GM23338 (cell line): ENCODE measurements around the gene DIRAS2. TPM values are rescaled to one million over a fixed set of nuclear protein-coding genes. Genes with fewer than 3 reads are reported as not detected.

Experiments used
- ATAC-seq: fragments of 200-7000 bp; cut with Tn5 transposase; 3 replicates; pipeline ENCODE4 v1.9.1; 2020
- DNase-seq: peaks from one replicate; pipeline ENCODE4 v3.0.0-alpha.2; 2015; ENCODE audit warnings: low spot score
- H2AFZ ChIP-seq: fragments of 200-600 bp; sonication (generic); 2 replicates; pipeline ENCODE4 v1.8.0; 2016; ENCODE audit warnings: antibody characterized with exemption, mild to moderate bottlenecking, moderate library complexity
- H3F3A ChIP-seq: fragments of 200-600 bp; sonication (generic); replicated peaks from 2 replicates; pipeline ENCODE4 v1.8.0; 2017; ENCODE audit warnings: antibody characterized with exemption, mixed run types, low read depth
- H3K27ac ChIP-seq: fragments of 200-600 bp; sonication (generic); 2 replicates; pipeline ENCODE4 v1.6.1; 2016; ENCODE audit warnings: low read depth
- H3K27me3 ChIP-seq: fragments of 200-600 bp; sonication (generic); 2 replicates; pipeline ENCODE4 v1.8.0; 2016; ENCODE audit warnings: mild to moderate bottlenecking, mixed run types, moderate library complexity; ENCODE audit not compliant: insufficient read depth
- H3K36me3 ChIP-seq: fragments of 200-600 bp; sonication (generic); 2 replicates; pipeline ENCODE4 v1.8.0; 2016; ENCODE audit warnings: mild to moderate bottlenecking; ENCODE audit not compliant: insufficient read depth
- H3K4me1 ChIP-seq: fragments of 200-600 bp; sonication (generic); 2 replicates; pipeline ENCODE4 v1.8.0; 2016; ENCODE audit warnings: mild to moderate bottlenecking, moderate library complexity; ENCODE audit not compliant: insufficient read depth
- H3K4me2 ChIP-seq: fragments of 200-600 bp; sonication (generic); 2 replicates; pipeline ENCODE4 v1.7.1; 2017; ENCODE audit warnings: mixed run types
- H3K4me3 ChIP-seq: fragments of 200-600 bp; sonication (generic); 2 replicates; pipeline ENCODE4 v1.6.1; 2016; ENCODE audit warnings: mixed run types
- H3K79me2 ChIP-seq: fragments of 200-600 bp; sonication (generic); replicated peaks from 2 replicates; pipeline ENCODE4 v1.8.0; 2017; ENCODE audit warnings: mild to moderate bottlenecking; ENCODE audit not compliant: insufficient read depth
- H3K9me2 ChIP-seq: fragments of 200-600 bp; sonication (generic); 2 replicates; pipeline ENCODE4 v1.8.0; 2017; ENCODE audit not compliant: insufficient read depth
- H4K20me1 ChIP-seq: fragments of 200-600 bp; sonication (generic); replicated peaks from 2 replicates; pipeline ENCODE4 v1.8.0; 2017; ENCODE audit warnings: mild to moderate bottlenecking; ENCODE audit not compliant: insufficient read depth
- H3K27ac Mint-ChIP-seq: 2 replicates; pipeline ENCODE4 v1.8.0; 2020; ENCODE audit warnings: inconsistent platforms, mild to moderate bottlenecking, moderate library complexity, mixed read lengths
- H3K27me3 Mint-ChIP-seq: 3 replicates; pipeline ENCODE4 v1.8.0; 2022; ENCODE audit warnings: low read depth, mild to moderate bottlenecking, moderate library complexity, mixed read lengths, inconsistent platforms; ENCODE audit not compliant: insufficient read depth, poor library complexity
- H3K36me3 Mint-ChIP-seq: 3 replicates; pipeline ENCODE4 v1.8.0; 2021; ENCODE audit warnings: low read depth, mild to moderate bottlenecking, inconsistent platforms, moderate library complexity, mixed read lengths
- H3K4me1 Mint-ChIP-seq: 3 replicates; pipeline ENCODE4 v1.8.0; 2020; ENCODE audit warnings: mild to moderate bottlenecking, inconsistent platforms, mixed read lengths
- H3K4me3 Mint-ChIP-seq: 3 replicates; pipeline ENCODE4 v1.8.0; 2021; ENCODE audit warnings: moderate library complexity, mild to moderate bottlenecking, inconsistent platforms, mixed read lengths
- H3K9me3 Mint-ChIP-seq: 3 replicates; pipeline ENCODE4 v1.8.0; 2020; ENCODE audit warnings: moderate library complexity, mild to moderate bottlenecking, inconsistent platforms, mixed read lengths
- ETS1 ChIP-seq: IDR thresholded peaks from 2 replicates; pipeline ENCODE4 v1.6.1; 2016; ENCODE audit warnings: antibody characterized with exemption
- EZH2 ChIP-seq: fragments of 200-600 bp; sonication (generic); IDR thresholded peaks from one replicate; pipeline ENCODE4 v1.8.0; 2017; ENCODE audit warnings: antibody characterized with exemption, mild to moderate bottlenecking, low read depth; ENCODE audit not compliant: unreplicated experiment
- EZH2phosphoT487 ChIP-seq: fragments of 200-600 bp; sonication (generic); IDR thresholded peaks from one replicate; pipeline ENCODE4 v1.8.1; 2018; ENCODE audit warnings: antibody characterized with exemption; ENCODE audit not compliant: unreplicated experiment
- REST ChIP-seq: IDR thresholded peaks from one replicate; pipeline ENCODE4 v1.6.1; 2018; ENCODE audit warnings: antibody characterized with exemption; ENCODE audit not compliant: unreplicated experiment
- ZNF114 ChIP-seq: fragments of 250-450 bp; sonication (Bioruptor Pico); IDR thresholded peaks from 2 replicates; pipeline ENCODE4 v1.5.0; 2020; ENCODE audit warnings: mild to moderate bottlenecking, moderate library complexity
- ZNF462 ChIP-seq: fragments of 250-450 bp; sonication (Bioruptor Pico); IDR thresholded peaks from 2 replicates; pipeline ENCODE4 v1.5.0; 2020; ENCODE audit warnings: mild to moderate bottlenecking, moderate library complexity
- polyA plus RNA-seq: library from polyadenylated mRNA; unstranded; fragments of >200 nt; fragmentation: Nextera tagmentation; extraction: Ambion mirVana; gene quantifications from 2 replicates; pipeline ENCODE4 v1.2.1, GENCODE V29; 2016
- total RNA-seq: library from RNA; depleted of rRNA; stranded (reverse); fragments of >200 nt; shearing (Covaris generic); gene quantifications from 2 replicates; pipeline ENCODE4 v1.2.3, GENCODE V29; 2014

The DIRAS2 gene
- total and polyA plus RNA-seq, 2 experiments from 2014 or later, result 0.13 to 0.28 TPM

- H4K20me1 ChIP-seq, result no peaks in the 10 kb centered on the region
- no peak overlapping the region for H3K27ac ChIP-seq
- H3K27me3 ChIP-seq, result no peaks in the 10 kb centered on the region
- Mint-ChIP-seq H3K27me3 (no peaks in the 10 kb centered on the region), H3K27ac (no peak overlapping the region), H3K9me3 (no peaks in the 10 kb centered on the region), H3K4me3 (no peak overlapping the region), H3K36me3 (no peaks in the 10 kb centered on the region), H3K4me1 (peaks cover 2% of the 10 kb centered on the region; the same call in 1 of the 3 replicates)
- H2AFZ ChIP-seq, result no peak overlapping the region
- TF ChIP-seq REST (no peak), EZH2 (no peak), EZH2phosphoT487 (no peak), ZNF462 (CRISPR knock-in tag) (no peak), ETS1 (no peak), ZNF114 (no peak)
- no peaks in the 10 kb centered on the region for H3K79me2 ChIP-seq
- H3K36me3 ChIP-seq, result no peaks in the 10 kb centered on the region
- H3K4me1 ChIP-seq, result no peaks in the 10 kb centered on the region
- no peak overlapping the region for H3K4me2 ChIP-seq
- DNase-seq (no peak), ATAC-seq (no peak)
- H3K9me2 ChIP-seq, result peaks cover 4% of the 10 kb centered on the region; the same call in 1 of the 2 replicates
- H3K4me3 ChIP-seq, result no peak overlapping the region
- H3F3A ChIP-seq, result no peaks in the 10 kb centered on the region
Observed at GRCh38 chr9:90631964-90632363, 10.7 kb downstream of the DIRAS2 start.
